ENCODE measurements around the gene RCAN3. TPM values are rescaled to one million over a fixed set of nuclear protein-coding genes. Genes with fewer than 3 reads are reported as not detected.

The RCAN3 gene
- total and polyA plus RNA-seq, 9 of the 15 experiments (the other 6 are each of a cell fraction or from before 2014, with no cell fraction given): 0.10 to 1.4 (median 0.43) TPM

DNA sequence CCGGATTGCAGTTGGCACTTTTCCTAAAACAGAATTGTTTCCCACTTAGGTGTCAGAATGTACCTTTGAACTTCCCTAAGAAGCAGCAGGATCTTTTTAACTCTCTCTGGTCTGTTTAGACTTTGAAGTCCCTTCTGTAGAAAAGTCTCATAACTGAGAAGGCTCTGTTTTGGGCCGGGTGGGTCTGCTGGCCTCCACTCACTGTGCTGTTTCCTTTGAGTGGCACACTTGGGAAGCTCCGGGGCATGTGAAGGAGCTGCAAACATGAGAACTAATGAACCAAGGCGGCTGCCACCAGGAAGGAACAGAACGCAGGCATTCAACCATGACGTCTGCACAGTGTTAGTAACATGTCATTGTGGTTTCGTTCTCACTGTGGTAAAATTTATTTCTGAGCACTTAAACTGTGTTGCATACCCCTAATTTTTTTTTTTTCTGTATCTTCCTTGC lies 33.8 kb downstream of the RCAN3 start:
- 20% methylated on average over 7 of the region's 7 CpGs for WGBS (ENCODE audit: insufficient coverage, low coverage, missing lambda C conversion rate)
- Histone ChIP-seq H3K27ac (ENCODE audit: extremely low read depth, low read depth, low read length) (no peak overlapping the region), H3K9me1 (ENCODE audit: control insufficient read depth, insufficient read depth, low read length) (no peaks in the 10 kb centered on the region), H3K27me3 (ENCODE audit: control insufficient read depth in 2 of 2, insufficient read depth in 2 of 2, low read length in 2 of 2) (peaks cover 5 to 12% of the 10 kb centered on the region in 2 experiments; a peak in 4 of 5 replicates), H3K36me3 (ENCODE audit: control insufficient read depth, insufficient read depth, low read length) (no peaks in the 10 kb centered on the region), H2AFZ (ENCODE audit: low read depth, low read length) (peak overlapping the region; percentile 71), H3K4me2 (ENCODE audit: insufficient read depth, low read length) (peak overlapping the region; percentile 43; the same call in 1 of the 2 replicates), H3K4me3 (no peak overlapping the region), H4K20me1 (replicated peaks; ENCODE audit: control insufficient read depth, insufficient read depth, low read length) (no peaks in the 10 kb centered on the region), H3K9ac (ENCODE audit: insufficient read depth in 1 of 2, low read depth in 2 of 2, low read length in 2 of 2) (no peak overlapping the region), H3K4me1 (replicated peaks in 1 of 2; ENCODE audit: control insufficient read depth in 2 of 2, insufficient read depth in 2 of 2, low read length in 2 of 2) (peaks cover 5 to 15% of the 10 kb centered on the region in 2 experiments; a peak in 4 of 5 replicates), H3K79me2 (ENCODE audit: control insufficient read depth, insufficient read depth, low read length) (no peaks in the 10 kb centered on the region), H3K9me3 (replicated peaks; ENCODE audit: control insufficient read depth, insufficient read depth, low read depth, low read length) (no peaks in the 10 kb centered on the region)
- peak; percentile 42 for ATAC-seq
- intact Hi-C loops (cut with micrococcal nuclease): loop anchor here (5.0 kb wide), 1 partner anchor 51 kb away; no protein-coding TSS in a partner anchor
- peak; percentile 19 for FAIRE-seq
- ChIA-PET POLR2A (interaction anchor here (0.6 to 1.2 kb wide), 4 partner anchors 10 to 121 kb away, joined by 3 to 4 read pairs (median 3); partner anchors contain the start of gene NIPAL3), CTCF (ENCODE audit: low intra/inter-chr PET ratio) (no interaction called here)
- BruUV-seq (replicated peaks): no TSS peak
- DNase-seq (ENCODE audit: extremely low read depth in 1 of 4, low spot score in 3 of 4): no peak
- in situ Hi-C loops (cut with MboI): no loop called here
- TF ChIP-seq CBX2 (IDR thresholded peaks at IDR 0.05; ENCODE audit: insufficient read depth, low read length, poor library complexity, severe bottlenecking): peak; percentile 84
- TF ChIP-seq, protein P1, sequence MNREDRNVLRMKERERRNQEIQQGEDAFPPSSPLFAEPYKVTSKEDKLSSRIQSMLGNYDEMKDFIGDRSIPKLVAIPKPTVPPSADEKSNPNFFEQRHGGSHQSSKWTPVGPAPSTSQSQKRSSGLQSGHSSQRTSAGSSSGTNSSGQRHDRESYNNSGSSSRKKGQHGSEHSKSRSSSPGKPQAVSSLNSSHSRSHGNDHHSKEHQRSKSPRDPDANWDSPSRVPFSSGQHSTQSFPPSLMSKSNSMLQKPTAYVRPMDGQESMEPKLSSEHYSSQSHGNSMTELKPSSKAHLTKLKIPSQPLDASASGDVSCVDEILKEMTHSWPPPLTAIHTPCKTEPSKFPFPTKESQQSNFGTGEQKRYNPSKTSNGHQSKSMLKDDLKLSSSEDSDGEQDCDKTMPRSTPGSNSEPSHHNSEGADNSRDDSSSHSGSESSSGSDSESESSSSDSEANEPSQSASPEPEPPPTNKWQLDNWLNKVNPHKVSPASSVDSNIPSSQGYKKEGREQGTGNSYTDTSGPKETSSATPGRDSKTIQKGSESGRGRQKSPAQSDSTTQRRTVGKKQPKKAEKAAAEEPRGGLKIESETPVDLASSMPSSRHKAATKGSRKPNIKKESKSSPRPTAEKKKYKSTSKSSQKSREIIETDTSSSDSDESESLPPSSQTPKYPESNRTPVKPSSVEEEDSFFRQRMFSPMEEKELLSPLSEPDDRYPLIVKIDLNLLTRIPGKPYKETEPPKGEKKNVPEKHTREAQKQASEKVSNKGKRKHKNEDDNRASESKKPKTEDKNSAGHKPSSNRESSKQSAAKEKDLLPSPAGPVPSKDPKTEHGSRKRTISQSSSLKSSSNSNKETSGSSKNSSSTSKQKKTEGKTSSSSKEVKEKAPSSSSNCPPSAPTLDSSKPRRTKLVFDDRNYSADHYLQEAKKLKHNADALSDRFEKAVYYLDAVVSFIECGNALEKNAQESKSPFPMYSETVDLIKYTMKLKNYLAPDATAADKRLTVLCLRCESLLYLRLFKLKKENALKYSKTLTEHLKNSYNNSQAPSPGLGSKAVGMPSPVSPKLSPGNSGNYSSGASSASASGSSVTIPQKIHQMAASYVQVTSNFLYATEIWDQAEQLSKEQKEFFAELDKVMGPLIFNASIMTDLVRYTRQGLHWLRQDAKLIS (CRISPR knock-in tag; IDR thresholded peaks at IDR 0.05): no peak
- 0 out of 2 replicates have a peak, but pooled peaks have one; percentile 20 for TF ChIP-seq ETV1 (tag; conservative IDR thresholded peaks at IDR 0.05; ENCODE audit: low read depth)
- TF ChIP-seq XRCC3 (IDR thresholded peaks at IDR 0.05): no peak
- TF ChIP-seq ZNF124 (CRISPR knock-in tag; IDR thresholded peaks at IDR 0.05): no peak
- no peak for TF ChIP-seq ATF1 (CRISPR knock-in tag; IDR thresholded peaks at IDR 0.05)
- TF ChIP-seq ATF1 (tag; IDR thresholded peaks at IDR 0.05): peak; percentile 38; the same call in 1 of the 2 replicates
- TF ChIP-seq SMARCA5 (IDR thresholded peaks at IDR 0.05): no peak
- no peak for TF ChIP-seq HDAC2 (IDR thresholded peaks at IDR 0.05)
- TF ChIP-seq CREM (IDR thresholded peaks at IDR 0.05; ENCODE audit: low read depth): peak; percentile 72
- TF ChIP-seq, protein P2, sequence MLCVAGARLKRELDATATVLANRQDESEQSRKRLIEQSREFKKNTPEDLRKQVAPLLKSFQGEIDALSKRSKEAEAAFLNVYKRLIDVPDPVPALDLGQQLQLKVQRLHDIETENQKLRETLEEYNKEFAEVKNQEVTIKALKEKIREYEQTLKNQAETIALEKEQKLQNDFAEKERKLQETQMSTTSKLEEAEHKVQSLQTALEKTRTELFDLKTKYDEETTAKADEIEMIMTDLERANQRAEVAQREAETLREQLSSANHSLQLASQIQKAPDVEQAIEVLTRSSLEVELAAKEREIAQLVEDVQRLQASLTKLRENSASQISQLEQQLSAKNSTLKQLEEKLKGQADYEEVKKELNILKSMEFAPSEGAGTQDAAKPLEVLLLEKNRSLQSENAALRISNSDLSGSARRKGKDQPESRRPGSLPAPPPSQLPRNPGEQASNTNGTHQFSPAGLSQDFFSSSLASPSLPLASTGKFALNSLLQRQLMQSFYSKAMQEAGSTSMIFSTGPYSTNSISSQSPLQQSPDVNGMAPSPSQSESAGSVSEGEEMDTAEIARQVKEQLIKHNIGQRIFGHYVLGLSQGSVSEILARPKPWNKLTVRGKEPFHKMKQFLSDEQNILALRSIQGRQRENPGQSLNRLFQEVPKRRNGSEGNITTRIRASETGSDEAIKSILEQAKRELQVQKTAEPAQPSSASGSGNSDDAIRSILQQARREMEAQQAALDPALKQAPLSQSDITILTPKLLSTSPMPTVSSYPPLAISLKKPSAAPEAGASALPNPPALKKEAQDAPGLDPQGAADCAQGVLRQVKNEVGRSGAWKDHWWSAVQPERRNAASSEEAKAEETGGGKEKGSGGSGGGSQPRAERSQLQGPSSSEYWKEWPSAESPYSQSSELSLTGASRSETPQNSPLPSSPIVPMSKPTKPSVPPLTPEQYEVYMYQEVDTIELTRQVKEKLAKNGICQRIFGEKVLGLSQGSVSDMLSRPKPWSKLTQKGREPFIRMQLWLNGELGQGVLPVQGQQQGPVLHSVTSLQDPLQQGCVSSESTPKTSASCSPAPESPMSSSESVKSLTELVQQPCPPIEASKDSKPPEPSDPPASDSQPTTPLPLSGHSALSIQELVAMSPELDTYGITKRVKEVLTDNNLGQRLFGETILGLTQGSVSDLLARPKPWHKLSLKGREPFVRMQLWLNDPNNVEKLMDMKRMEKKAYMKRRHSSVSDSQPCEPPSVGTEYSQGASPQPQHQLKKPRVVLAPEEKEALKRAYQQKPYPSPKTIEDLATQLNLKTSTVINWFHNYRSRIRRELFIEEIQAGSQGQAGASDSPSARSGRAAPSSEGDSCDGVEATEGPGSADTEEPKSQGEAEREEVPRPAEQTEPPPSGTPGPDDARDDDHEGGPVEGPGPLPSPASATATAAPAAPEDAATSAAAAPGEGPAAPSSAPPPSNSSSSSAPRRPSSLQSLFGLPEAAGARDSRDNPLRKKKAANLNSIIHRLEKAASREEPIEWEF (CRISPR knock-in tag; IDR thresholded peaks at IDR 0.05): peak; percentile 20; the same call in 1 of the 2 replicates
- TF ChIP-seq CREB1 (IDR thresholded peaks at IDR 0.05): peak; percentile 53; the same call in 1 of the 2 replicates
- peak; percentile 48; the same call in 1 of the 2 replicates for TF ChIP-seq CREB1 (CRISPR knock-in tag; IDR thresholded peaks at IDR 0.05)

Data from K562 (cell line).